OCI-LY3 (cell line): ENCODE measurements around the gene TH.

Experiments used
- H2AFZ ChIP-seq: fragments of 200-600, 300-600 bp; shearing (Covaris generic); 2 replicates; pipeline ENCODE4 v1.6.0; 2014; ENCODE audit warnings: antibody characterized with exemption, low read depth, low read length
- H3K27ac ChIP-seq: fragments of 200-600, 300-600 bp; sonication (generic); 2 replicates; pipeline ENCODE4 v1.5.1; 2014; ENCODE audit warnings: mild to moderate bottlenecking, low read length, moderate library complexity, mixed read lengths
- H3K27me3 ChIP-seq: fragments of 200-600, 300-600 bp; sonication (generic); 2 replicates; pipeline ENCODE4 v1.6.1; 2014; ENCODE audit warnings: low read depth, low read length, mixed read lengths
- H3K36me3 ChIP-seq: fragments of 200-600, 300-600 bp; sonication (generic); replicated peaks from 2 replicates; pipeline ENCODE3; 2014; ENCODE audit warnings: low read depth, low read length, mixed read lengths
- H3K4me1 ChIP-seq: fragments of 300-600, 200-600 bp; sonication (generic); 2 replicates; pipeline ENCODE4 v1.6.1; 2014; ENCODE audit warnings: low read length, mixed read lengths
- H3K4me2 ChIP-seq: fragments of 200-600, 300-600 bp; sonication (generic); 2 replicates; pipeline ENCODE4 v1.6.1; 2014; ENCODE audit warnings: low read length, mixed read lengths
- H3K4me3 ChIP-seq: fragments of 300-600, 200-600 bp; sonication (generic); 2 replicates; pipeline ENCODE4 v1.5.1; 2014; ENCODE audit warnings: antibody characterized with exemption, mild to moderate bottlenecking, low read length, moderate library complexity
- H3K79me2 ChIP-seq: fragments of 300-600, 200-600 bp; shearing (Covaris generic); 2 replicates; pipeline ENCODE4 v1.6.1; 2014; ENCODE audit warnings: mild to moderate bottlenecking, low read length, mixed read lengths
- H3K9ac ChIP-seq: fragments of 300-600, 200-600 bp; shearing (Covaris generic); 2 replicates; pipeline ENCODE4 v1.6.0; 2014; ENCODE audit warnings: mild to moderate bottlenecking, low read length, moderate library complexity
- H3K9me3 ChIP-seq: fragments of 200-600, 300-600 bp; shearing (Covaris generic); 2 replicates; pipeline ENCODE4 v1.6.1; 2014; ENCODE audit warnings: low read length, mixed read lengths; ENCODE audit not compliant: insufficient read depth
- H4K20me1 ChIP-seq: fragments of 200-600, 300-600 bp; sonication (generic); 2 replicates; pipeline ENCODE4 v1.6.1; 2016; ENCODE audit warnings: low read length, mixed read lengths; ENCODE audit not compliant: insufficient read depth
- CTCF ChIP-seq: fragments of 200-600, 300-600 bp; sonication (generic); IDR thresholded peaks from 2 replicates; pipeline ENCODE4 v1.5.1; 2014; ENCODE audit warnings: antibody characterized with exemption, low read length, low read depth
- EZH2phosphoT487 ChIP-seq: fragments of 200-600 bp; shearing (Covaris generic); IDR thresholded peaks from 2 replicates; pipeline ENCODE4 v1.6.1; 2018; ENCODE audit warnings: antibody characterized with exemption, mixed run types, low read depth

Gene TH

GRCh38 chr11:2142762-2143202, 28.8 kb downstream of the TH start:
- Histone ChIP-seq H3K4me3 (peak overlapping the region; percentile 67), H3K9ac (peak overlapping the region; percentile 0; the same call in 1 of the 2 replicates), H3K4me2 (peak overlapping the region; percentile 52), H4K20me1 (no peaks in the 10 kb centered on the region), H2AFZ (no peak overlapping the region), H3K9me3 (no peaks in the 10 kb centered on the region), H3K36me3 (no peaks in the 10 kb centered on the region), H3K27ac (no peak overlapping the region), H3K79me2 (no peaks in the 10 kb centered on the region), H3K27me3 (peaks cover 60% of the 10 kb centered on the region), H3K4me1 (peaks cover 39% of the 10 kb centered on the region)
- TF ChIP-seq CTCF (no peak), EZH2phosphoT487 (no peak)

GRCh38 chr11:2142300-2142759, 29.3 kb downstream of the TH start:
- H3K27ac ChIP-seq: no peak overlapping the region
- H3K4me2 ChIP-seq: peak overlapping the region; percentile 52

GRCh38 chr11:2140411-2141400, 30.9 kb downstream of the TH start:
- H3K9me3 ChIP-seq: no peaks in the 10 kb centered on the region
- H2AFZ ChIP-seq: no peak overlapping the region
- no peak overlapping the region for H3K4me2 ChIP-seq
- peaks cover 40% of the 10 kb centered on the region for H3K27me3 ChIP-seq
- no peak overlapping the region for H3K9ac ChIP-seq
- no peaks in the 10 kb centered on the region for H3K36me3 ChIP-seq
- no peaks in the 10 kb centered on the region for H3K79me2 ChIP-seq
- H3K27ac ChIP-seq: no peak overlapping the region
- H3K4me3 ChIP-seq: no peak overlapping the region
- no peak for TF ChIP-seq EZH2phosphoT487
- TF ChIP-seq CTCF: no peak
- H3K4me1 ChIP-seq: peaks cover 39% of the 10 kb centered on the region
- H4K20me1 ChIP-seq: no peaks in the 10 kb centered on the region

More at GRCh38 chr11:2142300-2142759, 29.3 kb downstream of the TH start:
- peaks cover 55% of the 10 kb centered on the region for H3K27me3 ChIP-seq
- no peaks in the 10 kb centered on the region for H3K79me2 ChIP-seq
- no peaks in the 10 kb centered on the region for H3K9me3 ChIP-seq
- TF ChIP-seq CTCF (no peak), EZH2phosphoT487 (no peak)
- H3K9ac ChIP-seq: peak overlapping the region; percentile 0; the same call in 1 of the 2 replicates
- H3K4me3 ChIP-seq: peak overlapping the region; percentile 31
- no peaks in the 10 kb centered on the region for H4K20me1 ChIP-seq
- no peaks in the 10 kb centered on the region for H3K36me3 ChIP-seq
- H2AFZ ChIP-seq: no peak overlapping the region
- H3K4me1 ChIP-seq: peaks cover 39% of the 10 kb centered on the region

GRCh38 chr11:2139621-2140337, 31.8 kb downstream of the TH start:
- H3K79me2 ChIP-seq: no peaks in the 10 kb centered on the region
- H3K9me3 ChIP-seq: no peaks in the 10 kb centered on the region
- no peaks in the 10 kb centered on the region for H3K36me3 ChIP-seq
- no peak overlapping the region for H3K27ac ChIP-seq
- no peaks in the 10 kb centered on the region for H4K20me1 ChIP-seq
- no peak for TF ChIP-seq EZH2phosphoT487
- TF ChIP-seq CTCF: no peak
- H3K27me3 ChIP-seq: peaks cover 30% of the 10 kb centered on the region
- no peak overlapping the region for H3K4me3 ChIP-seq
- H3K9ac ChIP-seq: no peak overlapping the region
- H3K4me2 ChIP-seq: no peak overlapping the region
- H2AFZ ChIP-seq: no peak overlapping the region
- H3K4me1 ChIP-seq: peaks cover 39% of the 10 kb centered on the region
